K562 (cell line): Measurements from ENCODE around the gene NDUFB8. TPM values are rescaled to one million over a fixed set of nuclear protein-coding genes. Genes with fewer than 3 reads are reported as not detected.
A peak's percentile ranks its signal among the peaks of the same experiment; 100 is the strongest.

ENCODE experiments used
- ATAC-seq: fragments of 200-7000 bp; cut with Tn5 transposase; 3 replicates; pipeline ENCODE4 v1.9.1; 2020; ENCODE audit warnings: moderate library complexity
- BruUV-seq: library from RNA; stranded (reverse); fragments of 400-500 nt; replicated peaks from 2 replicates; lab custom pipeline; 2021; lab: Mats Ljungman, UMichigan
- CTCF ChIA-PET: fragments of 300-600 bp; formaldehyde crosslinking; extraction: SDS; loops from one replicate; lab custom pipeline; 2021; ENCODE audit warnings: low intra/inter-chr PET ratio; lab: Yijun Ruan, JAX
- POLR2A ChIA-PET: fragments of 300-600, 350-650 bp; sonication (Branson Sonifier 250); formaldehyde crosslinking; extraction: SDS; loops from one replicate; lab custom pipeline; 2021; ENCODE audit warnings: antibody characterized with exemption, inconsistent platforms; lab: Yijun Ruan, JAX
- DNase-seq, 4 experiments: peaks; one replicate each; pipeline versions ENCODE4 v3.0.0 to v3.0.0-alpha.2; 2011 to 2018; ENCODE audit warnings: low spot score in 3 of 4, mixed read lengths in 3 of 4; ENCODE audit errors: extremely low read depth in 1 of 4
- FAIRE-seq: peaks from 2 replicates; lab custom pipeline; 2011; peaks lifted over from hg19 to GRCh38; lab: Jason Lieb, UNC
- H2AFZ ChIP-seq: 2 replicates; pipeline ENCODE4 v1.6.0; 2011; ENCODE audit warnings: low read depth, low read length, control low read depth, inconsistent platforms
- H3K27ac ChIP-seq: fragments of 200-600 bp; 3 replicates; pipeline ENCODE4 v1.8.0; 2011; ENCODE audit warnings: low read depth, mild to moderate bottlenecking, control low read depth, inconsistent platforms, low read length, moderate library complexity, mixed read lengths; ENCODE audit errors: extremely low read depth
- H3K27me3 ChIP-seq, 2 experiments: fragments of 300-600 bp in 1 of 2; 2 replicates in 1 of 2; 3 replicates in 1 of 2; pipeline versions ENCODE4 v1.6.0 to v1.8.0; 2011; ENCODE audit warnings: inconsistent platforms in 2 of 2, low read length in 2 of 2, mild to moderate bottlenecking in 1 of 2, mixed read lengths in 1 of 2, moderate library complexity in 1 of 2; ENCODE audit not compliant: control insufficient read depth in 2 of 2, insufficient read depth in 2 of 2
- H3K36me3 ChIP-seq: fragments of 300-600 bp; 3 replicates; pipeline ENCODE4 v1.8.0; 2011; ENCODE audit warnings: mild to moderate bottlenecking, low read length, inconsistent platforms; ENCODE audit not compliant: control insufficient read depth, insufficient read depth
- H3K4me1 ChIP-seq, 2 experiments: fragments of 200-600 bp in 1 of 2; replicated peaks in 1 of 2; 2 replicates in 1 of 2; 3 replicates in 1 of 2; pipeline versions ENCODE4 v1.5.1 to v1.8.0; 2011; ENCODE audit warnings: inconsistent platforms in 2 of 2, low read length in 2 of 2, mild to moderate bottlenecking in 1 of 2, mixed read lengths in 1 of 2, moderate library complexity in 1 of 2; ENCODE audit not compliant: control insufficient read depth in 2 of 2, insufficient read depth in 2 of 2
- H3K4me2 ChIP-seq: 2 replicates; pipeline ENCODE4 v1.6.1; 2011; ENCODE audit warnings: low read length, control low read depth, inconsistent platforms, mixed read lengths; ENCODE audit not compliant: insufficient read depth
- H3K4me3 ChIP-seq: fragments of 200-600 bp; sonication (generic), shearing (Covaris generic); 2 replicates; pipeline ENCODE4 v1.5.1; 2016; ENCODE audit warnings: control low read depth, inconsistent platforms
- H3K79me2 ChIP-seq: fragments of 200-600 bp; 3 replicates; pipeline ENCODE4 v1.8.0; 2011; ENCODE audit warnings: low read length, inconsistent platforms; ENCODE audit not compliant: control insufficient read depth, insufficient read depth
- H3K9ac ChIP-seq, 2 experiments: 2 replicates each; pipeline versions ENCODE4 v1.6.0 to v1.6.1; 2011; ENCODE audit warnings: low read depth in 2 of 2, low read length in 2 of 2, control low read depth in 1 of 2, inconsistent platforms in 1 of 2, mild to moderate bottlenecking in 1 of 2, mixed read lengths in 1 of 2; ENCODE audit not compliant: insufficient read depth in 1 of 2
- H3K9me1 ChIP-seq: one replicate; pipeline ENCODE4 v1.6.0; 2011; ENCODE audit warnings: inconsistent platforms, mild to moderate bottlenecking, low read length, moderate library complexity; ENCODE audit not compliant: control insufficient read depth, insufficient read depth
- H3K9me3 ChIP-seq: replicated peaks from 2 replicates; pipeline ENCODE4 v1.5.1; 2011; ENCODE audit warnings: low read depth, low read length, inconsistent platforms; ENCODE audit not compliant: control insufficient read depth, insufficient read depth
- H4K20me1 ChIP-seq: replicated peaks from 2 replicates; pipeline ENCODE4 v1.6.1; 2011; ENCODE audit warnings: low read length, inconsistent platforms, mixed read lengths; ENCODE audit not compliant: control insufficient read depth, insufficient read depth
- BRF1 ChIP-seq: IDR thresholded peaks from 3 replicates; pipeline ENCODE4 v1.6.1; 2011; ENCODE audit warnings: borderline replicate concordance, mild to moderate bottlenecking; ENCODE audit not compliant: insufficient read length; ENCODE audit errors: extremely low read depth
- CBFB ChIP-seq: sonication (generic); formaldehyde crosslinking; IDR thresholded peaks from 2 replicates; pipeline ENCODE4 v1.4.0; 2020; ENCODE audit warnings: mild to moderate bottlenecking, missing genetic modification reagents
- HDAC8 ChIP-seq: fragments of 450-650 bp; IDR thresholded peaks from 2 replicates; pipeline ENCODE4 v1.6.1; 2016; ENCODE audit warnings: mild to moderate bottlenecking, missing genetic modification characterization, moderate library complexity, missing compliant biosample characterization
- MCM2 ChIP-seq: fragments of 450-650 bp; IDR thresholded peaks from 2 replicates; pipeline ENCODE4 v1.6.1; 2017; ENCODE audit warnings: low read depth, mild to moderate bottlenecking
- PCBP2 ChIP-seq: fragments of 200-400 bp; formaldehyde crosslinking; IDR thresholded peaks from 2 replicates; pipeline ENCODE4 v1.6.1; 2018; ENCODE audit warnings: low read length, low read depth, mild to moderate bottlenecking, moderate library complexity; ENCODE audit not compliant: poor library complexity, severe bottlenecking
- PHB2 ChIP-seq: fragments of 450-650 bp; IDR thresholded peaks from 2 replicates; pipeline ENCODE4 v1.6.1; 2017; ENCODE audit warnings: low read depth
- RAD21 ChIP-seq, 2 experiments: fragments of 250-450 bp in 1 of 2; fragments of 450-650 bp in 1 of 2; sonication (Bioruptor Pico) in 1 of 2; formaldehyde crosslinking in 1 of 2; IDR thresholded peaks in 1 of 2; conservative IDR thresholded peaks in 1 of 2; 2 replicates each; pipeline versions ENCODE4 v1.4.0 to v1.8.0; 2020 to 2022; ENCODE audit warnings: mild to moderate bottlenecking in 2 of 2, moderate library complexity in 1 of 2
- RFX5 ChIP-seq: IDR thresholded peaks from 2 replicates; pipeline ENCODE4 v1.6.1; 2011; ENCODE audit warnings: low read depth, mild to moderate bottlenecking, improper control_type of control experiment, low read length
- SMC3 ChIP-seq: conservative IDR thresholded peaks from 2 replicates; pipeline ENCODE4 v1.6.1; 2011; ENCODE audit warnings: low read depth, low read length, improper control_type of control experiment; ENCODE audit not compliant: insufficient read depth
- ZNF668 ChIP-seq: fragments of 250-450 bp; sonication (Bioruptor Pico); IDR thresholded peaks from 2 replicates; pipeline ENCODE4 v1.8.0; 2022; ENCODE audit warnings: mild to moderate bottlenecking, inconsistent platforms
- WGBS: fragments of 100-300 bp; shearing (Covaris generic); methylation state at CpG from one replicate; pipeline ENCODE4 v1.1.6; 2016; ENCODE audit warnings: low coverage, mixed read lengths; ENCODE audit not compliant: insufficient coverage; ENCODE audit errors: missing lambda C conversion rate; 5-methylcytosine and 5-hydroxymethylcytosine counted together
- in situ Hi-C: fragments of 300-500 bp; cut with MboI; formaldehyde crosslinking; loops from 4 replicates; pipeline ENCODE4 v1.15.0; 2018; ENCODE audit warnings: inconsistent platforms, mixed read lengths
- intact Hi-C: fragments of 100-400 bp; cut with micrococcal nuclease; formaldehyde crosslinking; loops from 2 replicates; pipeline ENCODE4 v1.14.2; 2022
- polyA plus RNA-seq, 8 experiments: library from polyadenylated mRNA; depleted of rRNA in 4 of 8; stranded (reverse) in 5 of 8; unstranded in 3 of 8; fragments of >200 nt; fragmentation: Nextera tagmentation in 2 of 8; fragmentation: Illumina TruSeq in 1 of 8; extraction: Ambion mirVana in 2 of 8; extraction: Trizol in 1 of 8; gene quantifications; 2 replicates each; pipeline versions ENCODE4 v1.2.1 to v1.2.3, GENCODE V29; 2011 to 2014; ENCODE audit warnings: inconsistent platforms in 1 of 8, missing spikeins in 1 of 8
- total RNA-seq, 7 experiments: library from RNA; depleted of rRNA in 6 of 7; stranded (reverse); fragments of >200 nt in 6 of 7; fragmentation: Illumina TruSeq in 2 of 7; extraction: Trizol in 2 of 7; gene quantifications; 2 replicates each; pipeline versions ENCODE4 v1.2.1 to v1.2.3, GENCODE V29; 2011 to 2021; ENCODE audit warnings: low replicate concordance in 1 of 7
- TF ChIP-seq, protein P1 (sequence below), 2 experiments: fragments of 450-650 bp; formaldehyde crosslinking in 1 of 2; IDR thresholded peaks; 2 replicates each; pipeline versions ENCODE4 v1.4.0 to v1.6.1; 2014 to 2020; ENCODE audit warnings: mild to moderate bottlenecking in 2 of 2, borderline replicate concordance in 1 of 2, low read depth in 1 of 2

The NDUFB8 gene
- total and polyA plus RNA-seq, 9 of the 15 experiments (the other 6 are each of a cell fraction or from before 2014, with no cell fraction given) = 131 to 360 (median 199) TPM

DNA sequence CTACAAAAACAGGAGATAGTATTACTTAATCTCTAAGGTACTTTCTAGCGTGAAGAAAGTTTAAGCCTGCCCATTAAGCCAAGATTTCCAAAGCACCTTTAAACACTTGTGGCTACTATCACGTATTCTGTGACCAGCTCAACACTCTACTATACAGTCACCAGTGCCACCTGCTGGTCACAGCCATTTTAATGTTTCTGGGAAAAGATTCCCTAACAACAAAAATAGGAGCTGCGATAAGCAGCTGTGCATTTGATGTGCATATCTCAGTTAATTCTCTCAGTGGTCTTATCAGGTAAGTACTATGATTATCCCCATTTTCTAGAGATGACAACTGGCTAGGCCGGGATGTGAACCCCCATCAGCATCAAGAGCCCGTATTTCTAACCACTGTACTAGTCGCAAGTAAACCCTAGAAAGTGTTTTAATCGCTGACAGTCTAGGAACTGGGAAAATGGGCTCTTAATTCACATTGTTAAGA lies 10.9 kb downstream of the NDUFB8 start:
- peaks cover 8% of the 10 kb centered on the region; the same call in 2 of the 3 replicates for H3K36me3 ChIP-seq
- no peak overlapping the region for H3K4me3 ChIP-seq
- no peaks in the 10 kb centered on the region for H3K27me3 ChIP-seq
- BruUV-seq = no TSS peak
- DNase-seq = peak; percentile 43 to 63 (median 48)
- peak; percentile 78 for ATAC-seq
- H2AFZ ChIP-seq = no peak overlapping the region
- H3K9me1 ChIP-seq = no peaks in the 10 kb centered on the region
- no peak overlapping the region for H3K27ac ChIP-seq
- intact Hi-C loops = loop anchor here (5.0 kb wide), 1 partner anchor 358 kb away; no protein-coding TSS in a partner anchor
- H3K79me2 ChIP-seq = no peaks in the 10 kb centered on the region
- H3K9me3 ChIP-seq = no peaks in the 10 kb centered on the region
- H3K4me2 ChIP-seq = no peak overlapping the region
- peak; percentile 91 for FAIRE-seq
- H3K9ac ChIP-seq = no peak overlapping the region
- H3K4me1 ChIP-seq = peaks cover 2 to 3% of the 10 kb centered on the region in 2 experiments; a peak in 2 of 5 replicates
- in situ Hi-C loops = no loop called here
- no peaks in the 10 kb centered on the region; the same call in 1 of the 2 replicates for H4K20me1 ChIP-seq
- CTCF ChIA-PET = interaction anchor here (0.7 to 1.6 kb wide), 3 partner anchors 83 to 216 kb away, joined by 3 to 25 read pairs (median 3); no protein-coding TSS in a partner anchor
- POLR2A ChIA-PET = interaction anchor here (0.6 to 0.8 kb wide), 2 partner anchors 165 to 668 kb away, joined by 3 read pairs; no protein-coding TSS in a partner anchor
- 38% methylated on average over 7 of the region's 7 CpGs for WGBS
- no peak for TF ChIP-seq ZNF668 (CRISPR knock-in tag)
- TF ChIP-seq CBFB (CRISPR knock-in tag) = no peak
- TF ChIP-seq, protein P1, sequence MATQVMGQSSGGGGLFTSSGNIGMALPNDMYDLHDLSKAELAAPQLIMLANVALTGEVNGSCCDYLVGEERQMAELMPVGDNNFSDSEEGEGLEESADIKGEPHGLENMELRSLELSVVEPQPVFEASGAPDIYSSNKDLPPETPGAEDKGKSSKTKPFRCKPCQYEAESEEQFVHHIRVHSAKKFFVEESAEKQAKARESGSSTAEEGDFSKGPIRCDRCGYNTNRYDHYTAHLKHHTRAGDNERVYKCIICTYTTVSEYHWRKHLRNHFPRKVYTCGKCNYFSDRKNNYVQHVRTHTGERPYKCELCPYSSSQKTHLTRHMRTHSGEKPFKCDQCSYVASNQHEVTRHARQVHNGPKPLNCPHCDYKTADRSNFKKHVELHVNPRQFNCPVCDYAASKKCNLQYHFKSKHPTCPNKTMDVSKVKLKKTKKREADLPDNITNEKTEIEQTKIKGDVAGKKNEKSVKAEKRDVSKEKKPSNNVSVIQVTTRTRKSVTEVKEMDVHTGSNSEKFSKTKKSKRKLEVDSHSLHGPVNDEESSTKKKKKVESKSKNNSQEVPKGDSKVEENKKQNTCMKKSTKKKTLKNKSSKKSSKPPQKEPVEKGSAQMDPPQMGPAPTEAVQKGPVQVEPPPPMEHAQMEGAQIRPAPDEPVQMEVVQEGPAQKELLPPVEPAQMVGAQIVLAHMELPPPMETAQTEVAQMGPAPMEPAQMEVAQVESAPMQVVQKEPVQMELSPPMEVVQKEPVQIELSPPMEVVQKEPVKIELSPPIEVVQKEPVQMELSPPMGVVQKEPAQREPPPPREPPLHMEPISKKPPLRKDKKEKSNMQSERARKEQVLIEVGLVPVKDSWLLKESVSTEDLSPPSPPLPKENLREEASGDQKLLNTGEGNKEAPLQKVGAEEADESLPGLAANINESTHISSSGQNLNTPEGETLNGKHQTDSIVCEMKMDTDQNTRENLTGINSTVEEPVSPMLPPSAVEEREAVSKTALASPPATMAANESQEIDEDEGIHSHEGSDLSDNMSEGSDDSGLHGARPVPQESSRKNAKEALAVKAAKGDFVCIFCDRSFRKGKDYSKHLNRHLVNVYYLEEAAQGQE (IDR thresholded peaks at IDR 0.05; ENCODE audit: borderline replicate concordance) = peak; percentile 35; the same call in 1 of the 2 replicates
- TF ChIP-seq, protein P1 (CRISPR knock-in tag; IDR thresholded peaks at IDR 0.05; ENCODE audit: low read depth) = no peak
- TF ChIP-seq RAD21 (CRISPR knock-in tag; conservative IDR thresholded peaks at IDR 0.05 in 1 of 2, IDR thresholded peaks at IDR 0.05 in 1 of 2) = peak; percentile 37 to 62; a peak in 3 of 4 replicates
- peak; percentile 35; the same call in 1 of the 2 replicates for TF ChIP-seq SMC3
- TF ChIP-seq PCBP2 = no peak
- no peak for TF ChIP-seq PHB2
- no peak for TF ChIP-seq RFX5
- TF ChIP-seq HDAC8 (tag) = no peak
- no peak for TF ChIP-seq BRF1
- no peak for TF ChIP-seq MCM2
